GM12875 (cell line): Measurements from ENCODE around the gene NCMAP.
"Not testable (repeated sequence)": the region's sequence is repeated elsewhere in the genome, so short reads cannot be mapped to it uniquely, and the experiment has no call there.

Experiments
- H3K4me3 ChIP-seq: one replicate; pipeline ENCODE4 v1.5.1; 2011; ENCODE audit warnings: low read depth, low read length, control low read depth
- CTCF ChIP-seq: IDR thresholded peaks from 2 replicates; pipeline ENCODE4 v1.5.1; 2011; ENCODE audit warnings: low read depth, mild to moderate bottlenecking, control low read depth, inconsistent platforms, low read length, moderate library complexity, borderline replicate concordance; ENCODE audit not compliant: insufficient read depth

NCMAP gene

GRCh38 chr1:24544239-24544638 lies 11.6 kb upstream of the NCMAP start:
- no peak overlapping the region for H3K4me3 ChIP-seq
- no peak for TF ChIP-seq CTCF

GRCh38 chr1:24545662-24546061 lies 10.2 kb upstream of the NCMAP start:
- no peak for TF ChIP-seq CTCF
- no peak overlapping the region for H3K4me3 ChIP-seq

GRCh38 chr1:24547195-24547594 lies 8.7 kb upstream of the NCMAP start:
- H3K4me3 ChIP-seq, result no peak overlapping the region
- TF ChIP-seq CTCF, result no peak

GRCh38 chr1:24548070-24548469 lies 7.8 kb upstream of the NCMAP start:
- no peak overlapping the region for H3K4me3 ChIP-seq
- TF ChIP-seq CTCF, result no peak

GRCh38 chr1:24549210-24549609 lies 6.7 kb upstream of the NCMAP start:
- H3K4me3 ChIP-seq, result not testable (repeated sequence)

GRCh38 chr1:24551290-24551959 lies 4.5 kb upstream of the NCMAP start:
- no peak for TF ChIP-seq CTCF
- no peak overlapping the region for H3K4me3 ChIP-seq

- no peak overlapping the region for H3K4me3 ChIP-seq
- no peak for TF ChIP-seq CTCF
Measured at GRCh38 chr1:24551960-24552571, 3.8 kb upstream of the NCMAP start.
